AG04449 (cell line): Measurements from ENCODE around the gene SELPLG.

ENCODE experiments used
- CTCF ChIA-PET: fragments of 350-600 bp; formaldehyde crosslinking; extraction: SDS; loops from one replicate; lab custom pipeline; 2021; ENCODE audit warnings: antibody characterized with exemption; lab: Yijun Ruan, JAX
- POLR2A ChIA-PET: fragments of 400-600, 350-600 bp; formaldehyde crosslinking; extraction: SDS; loops from one replicate; lab custom pipeline; 2020; ENCODE audit warnings: antibody characterized with exemption, inconsistent platforms; lab: Yijun Ruan, JAX
- DNase-seq: peaks from one replicate; pipeline ENCODE4 v3.0.0-alpha.2; 2010; ENCODE audit warnings: low read depth, low spot score
- H3K4me3 ChIP-seq: 2 replicates; pipeline ENCODE4 v1.5.1; 2011; ENCODE audit warnings: low read depth, mild to moderate bottlenecking, control low read depth, low read length
- TF ChIP-seq, protein P1 (sequence below): IDR thresholded peaks from one replicate; pipeline ENCODE4 v1.5.1; 2011; ENCODE audit warnings: mild to moderate bottlenecking, moderate library complexity, low read length, control low read depth, inconsistent platforms; ENCODE audit not compliant: insufficient read depth; ENCODE audit errors: missing control alignments

The SELPLG gene

DNA sequence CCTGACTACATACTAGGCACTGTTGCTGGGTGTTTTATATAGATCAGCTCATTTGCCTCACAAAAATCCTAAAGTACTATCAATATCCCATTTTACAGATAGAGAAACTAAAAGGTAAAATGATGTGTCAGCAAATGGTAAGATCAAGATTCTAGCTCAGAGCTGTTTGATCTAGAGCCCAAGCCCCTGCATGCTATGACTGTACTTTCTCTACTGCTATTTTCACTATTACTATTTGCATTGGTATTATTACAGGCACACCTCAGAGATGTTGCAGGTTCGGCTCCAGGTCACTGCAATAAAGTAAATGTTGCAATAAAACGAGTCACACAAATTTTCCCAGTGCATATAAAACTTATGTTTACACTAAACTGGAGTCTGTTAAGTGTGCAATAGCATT lies 60.4 kb downstream of the SELPLG start:
- no peak for DNase-seq
- ChIA-PET POLR2A (no interaction called here), CTCF (interaction anchor here (1.6 to 24.1 kb wide), 3 partner anchors 9 to 519 kb away, joined by 13 to 1115 read pairs (median 18); partner anchors contain the start of gene ALKBH2)
- H3K4me3 ChIP-seq, result no peak overlapping the region
- TF ChIP-seq, protein P1, sequence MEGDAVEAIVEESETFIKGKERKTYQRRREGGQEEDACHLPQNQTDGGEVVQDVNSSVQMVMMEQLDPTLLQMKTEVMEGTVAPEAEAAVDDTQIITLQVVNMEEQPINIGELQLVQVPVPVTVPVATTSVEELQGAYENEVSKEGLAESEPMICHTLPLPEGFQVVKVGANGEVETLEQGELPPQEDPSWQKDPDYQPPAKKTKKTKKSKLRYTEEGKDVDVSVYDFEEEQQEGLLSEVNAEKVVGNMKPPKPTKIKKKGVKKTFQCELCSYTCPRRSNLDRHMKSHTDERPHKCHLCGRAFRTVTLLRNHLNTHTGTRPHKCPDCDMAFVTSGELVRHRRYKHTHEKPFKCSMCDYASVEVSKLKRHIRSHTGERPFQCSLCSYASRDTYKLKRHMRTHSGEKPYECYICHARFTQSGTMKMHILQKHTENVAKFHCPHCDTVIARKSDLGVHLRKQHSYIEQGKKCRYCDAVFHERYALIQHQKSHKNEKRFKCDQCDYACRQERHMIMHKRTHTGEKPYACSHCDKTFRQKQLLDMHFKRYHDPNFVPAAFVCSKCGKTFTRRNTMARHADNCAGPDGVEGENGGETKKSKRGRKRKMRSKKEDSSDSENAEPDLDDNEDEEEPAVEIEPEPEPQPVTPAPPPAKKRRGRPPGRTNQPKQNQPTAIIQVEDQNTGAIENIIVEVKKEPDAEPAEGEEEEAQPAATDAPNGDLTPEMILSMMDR, result no peak

DNA sequence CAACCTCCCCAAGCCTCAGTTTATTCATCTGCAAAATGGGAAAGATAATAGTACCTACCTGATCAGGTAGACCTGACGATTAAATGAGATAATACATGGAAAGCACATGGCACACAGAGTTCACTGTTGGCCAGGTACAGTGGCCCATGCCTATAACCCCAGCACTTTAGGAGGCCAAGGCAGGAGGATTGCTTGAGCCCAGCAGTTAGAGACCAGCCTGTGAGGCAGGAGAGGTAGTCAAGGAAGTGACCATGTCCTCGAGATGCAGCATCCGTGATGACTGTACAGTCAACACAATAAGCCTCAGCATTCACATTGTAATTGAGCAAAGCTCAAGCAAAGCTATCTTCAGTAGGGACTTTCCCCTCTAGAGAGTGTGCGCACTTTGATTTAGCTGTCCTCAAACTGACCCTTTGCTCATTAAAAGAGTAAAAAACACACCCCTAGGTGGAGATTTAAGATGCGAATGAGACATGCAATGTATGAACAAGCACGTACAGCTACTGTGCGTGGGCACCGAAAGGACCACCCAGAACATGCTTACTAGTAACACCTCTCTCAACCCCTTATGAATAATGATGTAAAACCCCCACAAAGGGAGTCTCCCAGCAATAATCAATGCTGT lies 61.4 kb downstream of the SELPLG start:
- DNase-seq, result no peak
- TF ChIP-seq, protein P1, result no peak
- ChIA-PET POLR2A (no interaction called here), CTCF (interaction anchor here (1.2 to 24.1 kb wide), 5 partner anchors 8 to 520 kb away, joined by 4 to 1115 read pairs (median 13); partner anchors contain the start of genes ALKBH2 and TMEM119)
- no peak overlapping the region for H3K4me3 ChIP-seq
